Pancreas (tissue), 10 donors: ENCODE results near the gene DNAH1. TPM values are rescaled to one million over a fixed set of nuclear protein-coding genes. Genes with fewer than 3 reads are reported as not detected.
A peak's percentile ranks its signal among the peaks of the same experiment; 100 is the strongest.

Experiments used
- ATAC-seq, 4 donors: fragments of 200-7000 bp; cut with Tn5 transposase; one replicate each; pipeline versions ENCODE4 v1.8.0 to v1.9.1; 2020; ENCODE audit warnings: mild to moderate bottlenecking in 4 of 4, moderate library complexity in 4 of 4
- DNase-seq, 6 donors: peaks; one replicate each; pipeline ENCODE4 v3.0.0-alpha.2; 2020
- FAIRE-seq: peaks from 2 replicates; lab custom pipeline; 2012; peaks lifted over from hg19 to GRCh38; lab: Jason Lieb, UNC
- H3K27ac ChIP-seq, 4 donors: fragments of 200-600 bp; sonication (generic); 1 replicate in 3 of 4; 2 replicates in 1 of 4; pipeline versions ENCODE4 v1.5.0 to v1.8.0; 2020
- H3K27me3 ChIP-seq, 4 donors: fragments of 200-600 bp; one replicate each; pipeline ENCODE4 v1.8.0; 2021
- H3K36me3 ChIP-seq, 3 donors: fragments of 200-600 bp; sonication (generic) in 1 of 3; one replicate each; pipeline versions ENCODE4 v1.5.0 to v1.8.0; 2020 to 2021
- H3K4me1 ChIP-seq, 3 donors: fragments of 200-600 bp; one replicate each; pipeline ENCODE4 v1.8.0; 2021
- H3K4me3 ChIP-seq, 4 donors: fragments of 200-600 bp; sonication (generic) in 2 of 4; one replicate each; pipeline versions ENCODE4 v1.5.0 to v1.8.0; 2020 to 2021
- H3K9me3 ChIP-seq, 4 donors: fragments of 200-600 bp; one replicate each; pipeline ENCODE4 v1.8.0; 2021
- WGBS, 2 donors: extraction: QIAGEN DNeasy Blood & Tissue Kit; methylation state at CpG; one replicate each; pipeline ENCODE4 v1.1.7; 2013; 5-methylcytosine and 5-hydroxymethylcytosine counted together
- intact Hi-C, 3 donors: fragments of 100-400 bp; cut with DNase I; formaldehyde crosslinking; loops; one replicate each; pipeline versions ENCODE4 v1.11.1 to v1.14.2; 2022
- polyA plus RNA-seq, 2 donors: library from polyadenylated mRNA; stranded (reverse); fragments of 200-250 nt; gene quantifications; one replicate each; pipeline ENCODE4 v1.2.3, GENCODE V29; 2013
- total RNA-seq, 6 donors: library from RNA; stranded (reverse); fragmentation: NEBNext Ultra II Directional in 4 of 6; extraction: Animal tissue kit (Norgen Biotek cat#: 25700) in 4 of 6; gene quantifications; one replicate each; pipeline versions ENCODE4 v1.2.1 to v1.2.4, GENCODE V29; 2021 to 2023
- TF ChIP-seq, protein P1 (sequence below), 4 donors: fragments of 200-600 bp; sonication (generic) in 3 of 4; IDR thresholded peaks; one replicate each; pipeline versions ENCODE4 v1.5.0 to v1.8.0; 2021; ENCODE audit warnings: antibody characterized with exemption in 4 of 4
- donor health status: healthy with polysubstance abuse.
- donor health status: DM: no; HTN: no; CAD: no; lungs with moderate emphysema.
- donor health status: DM: no; HTN: no; CAD: no.
- donor health status: control.
- donor health status: control.
- donor health status: Bipolar disorder and iron deficiency.
- donor health status: DM: yes; HTN: yes; CAD: no.
- donor health status: DM: no; HTN: no; CAD: no.
- donor health status: DM: no; HTN: no; CAD: no.
- donor health status: DM: yes; HTN: yes; CAD: no.

DNAH1 gene
- total and polyA plus RNA-seq, 8 donors = 2.9 to 11.4 (median 4.6) TPM

- DNase-seq = peak in 1 of 6 donors; percentile 13
- H3K27ac ChIP-seq = no peak overlapping the region
- FAIRE-seq = no peak
- H3K9me3 ChIP-seq = no peaks in the 10 kb centered on the region
- intact Hi-C loops = no loop called here
- H3K36me3 ChIP-seq = no peaks in the 10 kb centered on the region
- no peaks in the 10 kb centered on the region for H3K4me1 ChIP-seq
- H3K4me3 ChIP-seq = no peak overlapping the region
- 62% methylated on average over 5 of the region's 5 CpGs for WGBS, 2 donors
- no peak for ATAC-seq
- TF ChIP-seq, protein P1, sequence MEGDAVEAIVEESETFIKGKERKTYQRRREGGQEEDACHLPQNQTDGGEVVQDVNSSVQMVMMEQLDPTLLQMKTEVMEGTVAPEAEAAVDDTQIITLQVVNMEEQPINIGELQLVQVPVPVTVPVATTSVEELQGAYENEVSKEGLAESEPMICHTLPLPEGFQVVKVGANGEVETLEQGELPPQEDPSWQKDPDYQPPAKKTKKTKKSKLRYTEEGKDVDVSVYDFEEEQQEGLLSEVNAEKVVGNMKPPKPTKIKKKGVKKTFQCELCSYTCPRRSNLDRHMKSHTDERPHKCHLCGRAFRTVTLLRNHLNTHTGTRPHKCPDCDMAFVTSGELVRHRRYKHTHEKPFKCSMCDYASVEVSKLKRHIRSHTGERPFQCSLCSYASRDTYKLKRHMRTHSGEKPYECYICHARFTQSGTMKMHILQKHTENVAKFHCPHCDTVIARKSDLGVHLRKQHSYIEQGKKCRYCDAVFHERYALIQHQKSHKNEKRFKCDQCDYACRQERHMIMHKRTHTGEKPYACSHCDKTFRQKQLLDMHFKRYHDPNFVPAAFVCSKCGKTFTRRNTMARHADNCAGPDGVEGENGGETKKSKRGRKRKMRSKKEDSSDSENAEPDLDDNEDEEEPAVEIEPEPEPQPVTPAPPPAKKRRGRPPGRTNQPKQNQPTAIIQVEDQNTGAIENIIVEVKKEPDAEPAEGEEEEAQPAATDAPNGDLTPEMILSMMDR (IDR thresholded peaks at IDR 0.05) = no peak
- H3K27me3 ChIP-seq = no peaks in the 10 kb centered on the region
These were observed 11.6 kb downstream of the DNAH1 start for GRCh38 chr3:52327486-52328290.

- no peak for FAIRE-seq
- Histone ChIP-seq H3K4me3 (no peak overlapping the region), H3K4me1 (no peaks in the 10 kb centered on the region), H3K27me3 (no peaks in the 10 kb centered on the region), H3K36me3 (no peaks in the 10 kb centered on the region), H3K9me3 (no peaks in the 10 kb centered on the region), H3K27ac (no peak overlapping the region)
- no peak for ATAC-seq
- intact Hi-C loops = no loop called here
- DNase-seq = peak in 1 of 6 donors; percentile 16
- 91 to 92% methylated on average over 5 of the region's 5 CpGs for WGBS, 2 donors
- TF ChIP-seq, protein P1 (IDR thresholded peaks at IDR 0.05) = no peak
These were observed 12.5 kb downstream of the DNAH1 start for GRCh38 chr3:52328536-52329080.

- Histone ChIP-seq H3K27me3 (no peaks in the 10 kb centered on the region), H3K36me3 (no peaks in the 10 kb centered on the region), H3K9me3 (no peaks in the 10 kb centered on the region), H3K4me1 (no peaks in the 10 kb centered on the region), H3K4me3 (no peak overlapping the region), H3K27ac (no peak overlapping the region)
- FAIRE-seq (no peak), DNase-seq (peak in 1 of 6 donors; percentile 4), ATAC-seq (no peak)
- TF ChIP-seq, protein P1 (IDR thresholded peaks at IDR 0.05) = no peak
- intact Hi-C loops = no loop called here
- WGBS, 2 donors = 88 to 91% methylated on average over 9 of the region's 9 CpGs
These were observed 14.2 kb downstream of the DNAH1 start for GRCh38 chr3:52330194-52330805.

GRCh38 chr3:52331091-52331490 is 15.0 kb downstream of the DNAH1 start:
- H3K9me3 ChIP-seq = no peaks in the 10 kb centered on the region
- no peak overlapping the region for H3K27ac ChIP-seq
- intact Hi-C loops = no loop called here
- no peaks in the 10 kb centered on the region for H3K27me3 ChIP-seq
- DNase-seq (peak in 1 of 6 donors; percentile 11), ATAC-seq (no peak), FAIRE-seq (no peak)
- WGBS, 2 donors = 91 to 93% methylated on average over 12 of the region's 12 CpGs
- no peaks in the 10 kb centered on the region for H3K4me1 ChIP-seq
- no peak overlapping the region for H3K4me3 ChIP-seq
- TF ChIP-seq, protein P1 (IDR thresholded peaks at IDR 0.05) = no peak
- no peaks in the 10 kb centered on the region for H3K36me3 ChIP-seq
